Liver (tissue), 3 donors: ENCODE measurements around the gene SECTM1.

ENCODE experiments used
- GABPA ChIP-seq, 2 donors: IDR thresholded peaks in 1 of 2; conservative IDR thresholded peaks in 1 of 2; 2 replicates each; pipeline ENCODE4 v1.6.1; 2016; ENCODE audit warnings: antibody characterized with exemption in 2 of 2, mild to moderate bottlenecking in 1 of 2, moderate library complexity in 1 of 2
- JUND ChIP-seq, 2 donors: IDR thresholded peaks; 2 replicates each; pipeline ENCODE4 v1.6.1; 2016; ENCODE audit warnings: antibody characterized with exemption in 2 of 2
- REST ChIP-seq: IDR thresholded peaks from 2 replicates; pipeline ENCODE4 v1.6.1; 2016; ENCODE audit warnings: antibody characterized with exemption, mild to moderate bottlenecking
- SP1 ChIP-seq: IDR thresholded peaks from 2 replicates; pipeline ENCODE4 v1.6.1; 2018; ENCODE audit warnings: antibody characterized with exemption, mild to moderate bottlenecking
- TAF1 ChIP-seq: conservative IDR thresholded peaks from 2 replicates; pipeline ENCODE4 v1.6.1; 2016; ENCODE audit warnings: antibody characterized with exemption, mild to moderate bottlenecking
- YY1 ChIP-seq: IDR thresholded peaks from 2 replicates; pipeline ENCODE4 v1.6.1; 2016; ENCODE audit warnings: antibody characterized with exemption, mild to moderate bottlenecking
- TF ChIP-seq, protein P1 (sequence below): fragments of 150-350 bp; IDR thresholded peaks from 2 replicates; pipeline ENCODE4 v1.5.1; 2017; ENCODE audit warnings: improper control_type of control experiment, low read depth, low read length; ENCODE audit not compliant: missing input control
- TF ChIP-seq, protein P2 (sequence below): IDR thresholded peaks from 2 replicates; pipeline ENCODE4 v1.6.1; 2016; ENCODE audit warnings: antibody characterized with exemption
- TF ChIP-seq, protein P3 (sequence below): IDR thresholded peaks from 2 replicates; pipeline ENCODE4 v1.6.1; 2016; ENCODE audit warnings: antibody characterized with exemption
- TF ChIP-seq, protein P4 (sequence below): IDR thresholded peaks from 2 replicates; pipeline ENCODE4 v1.6.1; 2016; ENCODE audit warnings: antibody characterized with exemption
- donor health status: healthy.
- donor health status: healthy.

DNA sequence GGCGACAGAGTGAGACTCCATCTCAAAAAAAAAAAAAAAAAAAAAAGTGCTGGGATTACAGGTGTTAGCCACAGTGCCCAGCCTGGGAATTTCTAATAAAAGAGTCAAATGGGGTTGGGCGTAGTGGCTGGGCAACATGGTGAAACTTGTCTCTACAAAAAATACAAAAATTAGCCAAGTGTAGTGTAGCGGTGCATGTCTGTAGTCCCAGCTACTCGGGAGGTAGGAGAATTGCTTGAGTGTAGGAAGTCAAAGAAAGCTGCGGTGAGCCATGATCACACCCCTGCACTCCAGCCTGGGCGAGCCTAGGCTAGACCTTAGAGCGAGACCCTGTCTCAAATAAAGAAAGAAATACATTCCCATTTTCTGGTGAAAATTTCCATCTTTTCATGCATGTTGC, 35.6 kb upstream of the SECTM1 start:
- TF ChIP-seq, protein P1, sequence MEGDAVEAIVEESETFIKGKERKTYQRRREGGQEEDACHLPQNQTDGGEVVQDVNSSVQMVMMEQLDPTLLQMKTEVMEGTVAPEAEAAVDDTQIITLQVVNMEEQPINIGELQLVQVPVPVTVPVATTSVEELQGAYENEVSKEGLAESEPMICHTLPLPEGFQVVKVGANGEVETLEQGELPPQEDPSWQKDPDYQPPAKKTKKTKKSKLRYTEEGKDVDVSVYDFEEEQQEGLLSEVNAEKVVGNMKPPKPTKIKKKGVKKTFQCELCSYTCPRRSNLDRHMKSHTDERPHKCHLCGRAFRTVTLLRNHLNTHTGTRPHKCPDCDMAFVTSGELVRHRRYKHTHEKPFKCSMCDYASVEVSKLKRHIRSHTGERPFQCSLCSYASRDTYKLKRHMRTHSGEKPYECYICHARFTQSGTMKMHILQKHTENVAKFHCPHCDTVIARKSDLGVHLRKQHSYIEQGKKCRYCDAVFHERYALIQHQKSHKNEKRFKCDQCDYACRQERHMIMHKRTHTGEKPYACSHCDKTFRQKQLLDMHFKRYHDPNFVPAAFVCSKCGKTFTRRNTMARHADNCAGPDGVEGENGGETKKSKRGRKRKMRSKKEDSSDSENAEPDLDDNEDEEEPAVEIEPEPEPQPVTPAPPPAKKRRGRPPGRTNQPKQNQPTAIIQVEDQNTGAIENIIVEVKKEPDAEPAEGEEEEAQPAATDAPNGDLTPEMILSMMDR = no peak
- TF ChIP-seq REST (no peak), GABPA (IDR thresholded peaks at IDR 0.05 in 1 of 2, conservative IDR thresholded peaks at IDR 0.05 in 1 of 2) (no peak), TAF1 (no peak), SP1 (no peak), JUND (IDR thresholded peaks at IDR 0.05) (no peak), YY1 (no peak)
- TF ChIP-seq, protein P2, sequence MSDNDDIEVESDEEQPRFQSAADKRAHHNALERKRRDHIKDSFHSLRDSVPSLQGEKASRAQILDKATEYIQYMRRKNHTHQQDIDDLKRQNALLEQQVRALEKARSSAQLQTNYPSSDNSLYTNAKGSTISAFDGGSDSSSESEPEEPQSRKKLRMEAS = no peak
- TF ChIP-seq, protein P3, sequence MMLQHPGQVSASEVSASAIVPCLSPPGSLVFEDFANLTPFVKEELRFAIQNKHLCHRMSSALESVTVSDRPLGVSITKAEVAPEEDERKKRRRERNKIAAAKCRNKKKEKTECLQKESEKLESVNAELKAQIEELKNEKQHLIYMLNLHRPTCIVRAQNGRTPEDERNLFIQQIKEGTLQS = no peak
- TF ChIP-seq, protein P4, sequence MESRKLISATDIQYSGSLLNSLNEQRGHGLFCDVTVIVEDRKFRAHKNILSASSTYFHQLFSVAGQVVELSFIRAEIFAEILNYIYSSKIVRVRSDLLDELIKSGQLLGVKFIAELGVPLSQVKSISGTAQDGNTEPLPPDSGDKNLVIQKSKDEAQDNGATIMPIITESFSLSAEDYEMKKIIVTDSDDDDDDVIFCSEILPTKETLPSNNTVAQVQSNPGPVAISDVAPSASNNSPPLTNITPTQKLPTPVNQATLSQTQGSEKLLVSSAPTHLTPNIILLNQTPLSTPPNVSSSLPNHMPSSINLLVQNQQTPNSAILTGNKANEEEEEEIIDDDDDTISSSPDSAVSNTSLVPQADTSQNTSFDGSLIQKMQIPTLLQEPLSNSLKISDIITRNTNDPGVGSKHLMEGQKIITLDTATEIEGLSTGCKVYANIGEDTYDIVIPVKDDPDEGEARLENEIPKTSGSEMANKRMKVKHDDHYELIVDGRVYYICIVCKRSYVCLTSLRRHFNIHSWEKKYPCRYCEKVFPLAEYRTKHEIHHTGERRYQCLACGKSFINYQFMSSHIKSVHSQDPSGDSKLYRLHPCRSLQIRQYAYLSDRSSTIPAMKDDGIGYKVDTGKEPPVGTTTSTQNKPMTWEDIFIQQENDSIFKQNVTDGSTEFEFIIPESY = no peak
